H1 (cell line): ENCODE data around the gene PRDX2. TPM values are rescaled to one million over a fixed set of nuclear protein-coding genes. Genes with fewer than 3 reads are reported as not detected.

Experiments
- CEBPB ChIP-seq: IDR thresholded peaks from 2 replicates; pipeline ENCODE4 v1.6.1; 2012; ENCODE audit warnings: low read depth, low read length
- EGR1 ChIP-seq: IDR thresholded peaks from 2 replicates; pipeline ENCODE4 v1.6.1; 2011; ENCODE audit warnings: low read depth, low read length, borderline replicate concordance
- EZH2 ChIP-seq: fragments of 200-600 bp; sonication (generic); IDR thresholded peaks from 2 replicates; pipeline ENCODE4 v1.7.1; 2012; ENCODE audit warnings: low read depth, mild to moderate bottlenecking, moderate library complexity, low read length, inconsistent platforms; ENCODE audit not compliant: severe bottlenecking
- GABPA ChIP-seq: IDR thresholded peaks from 2 replicates; pipeline ENCODE4 v1.6.1; 2011; ENCODE audit warnings: mild to moderate bottlenecking, low read length, moderate library complexity, borderline replicate concordance; ENCODE audit not compliant: insufficient read depth
- HDAC6 ChIP-seq: IDR thresholded peaks from one replicate; pipeline ENCODE4 v1.7.1; 2012; ENCODE audit warnings: low read depth, mild to moderate bottlenecking, inconsistent platforms, low read length, moderate library complexity
- JUN ChIP-seq: IDR thresholded peaks from 2 replicates; pipeline ENCODE4 v1.6.1; 2011; ENCODE audit warnings: low read depth, mild to moderate bottlenecking, improper control_type of control experiment, low read length
- MAFK ChIP-seq: IDR thresholded peaks from 2 replicates; pipeline ENCODE4 v1.6.1; 2012; ENCODE audit warnings: low read depth, mild to moderate bottlenecking, improper control_type of control experiment, low read length
- NRF1 ChIP-seq: IDR thresholded peaks from 2 replicates; pipeline ENCODE4 v1.6.1; 2011; ENCODE audit warnings: mild to moderate bottlenecking, low read depth, low read length, improper control_type of control experiment
- SIN3A ChIP-seq, 2 experiments: IDR thresholded peaks in 1 of 2; conservative IDR thresholded peaks in 1 of 2; 2 replicates each; pipeline ENCODE4 v1.6.1; 2011 to 2012; ENCODE audit warnings: low read length in 2 of 2, improper control_type of control experiment in 1 of 2, low read depth in 1 of 2, mild to moderate bottlenecking in 1 of 2
- SIX5 ChIP-seq: IDR thresholded peaks from 2 replicates; pipeline ENCODE4 v1.6.1; 2011; ENCODE audit warnings: mild to moderate bottlenecking, low read depth, low read length
- SP1 ChIP-seq: IDR thresholded peaks from 2 replicates; pipeline ENCODE4 v1.6.1; 2011; ENCODE audit warnings: low read depth, low read length
- polyA plus RNA-seq, 7 experiments: library from polyadenylated mRNA; depleted of rRNA in 3 of 7; stranded (reverse) in 5 of 7; unstranded in 2 of 7; fragments of >200 nt in 5 of 7; fragments of 200-250 nt in 2 of 7; gene quantifications; 1 replicate in 5 of 7; 2 replicates in 1 of 7; 4 replicates in 1 of 7; pipeline versions ENCODE4 v1.2.1 to v1.2.3, GENCODE V29; 2011 to 2013; ENCODE audit warnings: missing spikeins in 2 of 7, mixed read lengths in 2 of 7
- total RNA-seq: library from RNA; stranded (reverse); fragmentation: NEBNext Ultra II Directional; extraction: Animal tissue kit (Norgen Biotek cat#: 25700); gene quantifications from 2 replicates; pipeline ENCODE4 v1.2.1, GENCODE V29; 2021

PRDX2 gene
- total and polyA plus RNA-seq, 2 of the 8 experiments (the other 6 are each of a cell fraction or from before 2014, with no cell fraction given) = 380 to 748 TPM

- TF ChIP-seq EGR1 = no peak
- no peak for TF ChIP-seq NRF1
- TF ChIP-seq JUN = no peak
- TF ChIP-seq GABPA = no peak
- TF ChIP-seq SIX5 = no peak
- TF ChIP-seq CEBPB = no peak
- TF ChIP-seq MAFK = no peak
- no peak for TF ChIP-seq HDAC6
- peak in 1 of 2 experiments; percentile 77; a peak in 2 of 4 replicates for TF ChIP-seq SIN3A (conservative IDR thresholded peaks at IDR 0.05 in 1 of 2, IDR thresholded peaks at IDR 0.05 in 1 of 2; ENCODE audit: low read depth in 1 of 2, low read length in 2 of 2)
- no peak for TF ChIP-seq EZH2
- no peak; the same call in 1 of the 2 replicates for TF ChIP-seq SP1
Measured at GRCh38 chr19:12774588-12775555, 26.7 kb downstream of the PRDX2 start, which contains the start of gene HOOK2 (continued).
